Uterus (tissue), 2 donors: ENCODE data around the gene HMCN1.

Experiments
- POLR2A ChIP-seq, 2 donors: fragments of 450-650 bp; IDR thresholded peaks; one replicate each; pipeline ENCODE4 v1.6.1; 2016; ENCODE audit warnings: antibody characterized with exemption in 2 of 2, mild to moderate bottlenecking in 1 of 2, moderate library complexity in 1 of 2
- TF ChIP-seq, protein P1 (sequence below), 4 experiments: fragments of 200-600 bp in 2 of 4; fragments of 450-650 bp in 2 of 4; sonication (generic) in 2 of 4; IDR thresholded peaks; one replicate each; pipeline ENCODE4 v1.5.1; 2016 to 2019; ENCODE audit warnings: antibody characterized with exemption in 4 of 4, mild to moderate bottlenecking in 2 of 4, moderate library complexity in 1 of 4

DNA sequence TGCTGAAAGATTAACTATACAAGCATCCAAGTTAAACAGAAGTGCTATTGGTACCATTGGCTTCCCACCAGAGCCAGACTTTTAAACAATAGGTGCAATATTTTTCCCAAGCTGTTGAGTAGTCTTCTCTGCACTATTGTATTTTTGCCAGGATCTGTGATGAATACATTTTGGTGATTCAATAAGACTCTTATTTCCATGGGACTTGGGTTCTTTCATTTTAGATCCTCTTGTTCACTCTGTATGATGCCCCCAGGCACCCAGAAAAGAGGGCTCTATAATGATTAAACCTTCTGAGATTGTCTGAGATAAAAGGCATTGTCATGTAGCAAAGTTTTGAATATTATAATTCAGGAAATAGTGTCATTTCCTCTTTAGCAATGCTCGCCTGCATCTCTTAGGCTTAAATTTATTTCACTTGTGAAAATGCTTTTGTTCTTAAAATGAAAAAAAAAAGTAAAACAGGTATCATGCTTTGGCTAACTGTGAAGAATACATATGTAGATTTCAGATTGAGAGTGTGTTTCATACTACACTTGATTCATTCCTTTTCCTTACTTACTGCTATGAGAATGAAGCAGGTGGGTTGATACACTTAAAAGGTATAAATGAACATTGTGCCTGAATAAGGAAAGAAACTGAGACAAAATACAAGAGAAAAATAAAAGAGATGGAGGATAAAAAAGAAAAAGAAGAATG is 275.0 kb downstream of the HMCN1 start:
- TF ChIP-seq, protein P1, sequence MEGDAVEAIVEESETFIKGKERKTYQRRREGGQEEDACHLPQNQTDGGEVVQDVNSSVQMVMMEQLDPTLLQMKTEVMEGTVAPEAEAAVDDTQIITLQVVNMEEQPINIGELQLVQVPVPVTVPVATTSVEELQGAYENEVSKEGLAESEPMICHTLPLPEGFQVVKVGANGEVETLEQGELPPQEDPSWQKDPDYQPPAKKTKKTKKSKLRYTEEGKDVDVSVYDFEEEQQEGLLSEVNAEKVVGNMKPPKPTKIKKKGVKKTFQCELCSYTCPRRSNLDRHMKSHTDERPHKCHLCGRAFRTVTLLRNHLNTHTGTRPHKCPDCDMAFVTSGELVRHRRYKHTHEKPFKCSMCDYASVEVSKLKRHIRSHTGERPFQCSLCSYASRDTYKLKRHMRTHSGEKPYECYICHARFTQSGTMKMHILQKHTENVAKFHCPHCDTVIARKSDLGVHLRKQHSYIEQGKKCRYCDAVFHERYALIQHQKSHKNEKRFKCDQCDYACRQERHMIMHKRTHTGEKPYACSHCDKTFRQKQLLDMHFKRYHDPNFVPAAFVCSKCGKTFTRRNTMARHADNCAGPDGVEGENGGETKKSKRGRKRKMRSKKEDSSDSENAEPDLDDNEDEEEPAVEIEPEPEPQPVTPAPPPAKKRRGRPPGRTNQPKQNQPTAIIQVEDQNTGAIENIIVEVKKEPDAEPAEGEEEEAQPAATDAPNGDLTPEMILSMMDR (IDR thresholded peaks at IDR 0.05), result no peak
- TF ChIP-seq POLR2A (IDR thresholded peaks at IDR 0.05), result no peak
